Measurements from ENCODE around the gene GULP1.

GULP1 gene

GRCh38 chr2:188437537-188437936 is 145.9 kb downstream of the GULP1 start:
- no peak for TF ChIP-seq CTCF (IDR thresholded peaks at IDR 0.05; ENCODE audit: control insufficient read depth, insufficient read depth, low read depth, low read length, missing control alignments)
- no peak for DNase-seq (ENCODE audit: low read depth)
- H3K4me3 ChIP-seq (ENCODE audit: control insufficient read depth, low read depth, low read length), result no peak overlapping the region

GRCh38 chr2:188439986-188440385 is 148.3 kb downstream of the GULP1 start:
- DNase-seq (ENCODE audit: low read depth), result no peak
- H3K4me3 ChIP-seq (ENCODE audit: control insufficient read depth, low read depth, low read length), result no peak overlapping the region
- TF ChIP-seq CTCF (IDR thresholded peaks at IDR 0.05; ENCODE audit: control insufficient read depth, insufficient read depth, low read depth, low read length, missing control alignments), result no peak

GRCh38 chr2:188440849-188441248 is 149.2 kb downstream of the GULP1 start:
- no peak for TF ChIP-seq CTCF (IDR thresholded peaks at IDR 0.05; ENCODE audit: control insufficient read depth, insufficient read depth, low read depth, low read length, missing control alignments)
- no peak for DNase-seq (ENCODE audit: low read depth)
- no peak overlapping the region for H3K4me3 ChIP-seq (ENCODE audit: control insufficient read depth, low read depth, low read length)

- DNase-seq (ENCODE audit: low read depth), result no peak
- no peak overlapping the region for H3K4me3 ChIP-seq (ENCODE audit: control insufficient read depth, low read depth, low read length)
- no peak for TF ChIP-seq CTCF (IDR thresholded peaks at IDR 0.05; ENCODE audit: control insufficient read depth, insufficient read depth, low read depth, low read length, missing control alignments)
Observed at GRCh38 chr2:188441288-188441947, 149.7 kb downstream of the GULP1 start.

GRCh38 chr2:188443207-188443606 is 151.5 kb downstream of the GULP1 start:
- no peak for DNase-seq (ENCODE audit: low read depth)
- H3K4me3 ChIP-seq (ENCODE audit: control insufficient read depth, low read depth, low read length), result no peak overlapping the region
- no peak for TF ChIP-seq CTCF (IDR thresholded peaks at IDR 0.05; ENCODE audit: control insufficient read depth, insufficient read depth, low read depth, low read length, missing control alignments)

GRCh38 chr2:188444106-188444835 is 152.6 kb downstream of the GULP1 start:
- DNase-seq (ENCODE audit: low read depth), result no peak
- no peak overlapping the region for H3K4me3 ChIP-seq (ENCODE audit: control insufficient read depth, low read depth, low read length)
- TF ChIP-seq CTCF (IDR thresholded peaks at IDR 0.05; ENCODE audit: control insufficient read depth, insufficient read depth, low read depth, low read length, missing control alignments), result no peak
